Stimulated activated CD8-positive, alpha-beta memory T cell treated with anti-CD3 and anti-CD28 coated beads, Interleukin-15, amount 100 ng/mL, for 48 hours (primary cell): ENCODE measurements around the gene DES.
A peak's percentile ranks its signal among the peaks of the same experiment; 100 is the strongest.

Experiments
- DNase-seq, 2 donors: peaks; one replicate each; pipeline ENCODE4 v3.0.0-alpha.2; 2020; ENCODE audit warnings: low read depth in 2 of 2

The DES gene

GRCh38 chr2:219438453-219438852 is 20.3 kb downstream of the DES start:
- DNase-seq, result no peak

GRCh38 chr2:219439506-219439905 is 21.3 kb downstream of the DES start:
- DNase-seq, result no peak

GRCh38 chr2:219440388-219441256 is 22.4 kb downstream of the DES start:
- DNase-seq, result no peak

GRCh38 chr2:219441451-219442255 is 23.5 kb downstream of the DES start:
- peak in 1 of 2 donors; percentile 15 for DNase-seq

- DNase-seq, result no peak
These were observed 24.3 kb downstream of the DES start for GRCh38 chr2:219442256-219443015.

- no peak for DNase-seq
These were observed 25.0 kb downstream of the DES start for GRCh38 chr2:219443016-219443696.

GRCh38 chr2:219443697-219444023 is 25.5 kb downstream of the DES start:
- DNase-seq, result no peak

- DNase-seq, result no peak
These were observed 26.5 kb downstream of the DES start for GRCh38 chr2:219444566-219445091.

- DNase-seq, result no peak
These were observed 27.1 kb downstream of the DES start for GRCh38 chr2:219445220-219445640.

- no peak for DNase-seq
These were observed 27.9 kb downstream of the DES start for GRCh38 chr2:219446101-219446504.

GRCh38 chr2:219446689-219447088 is 28.5 kb downstream of the DES start:
- DNase-seq, result no peak

GRCh38 chr2:219447242-219448098 is 29.3 kb downstream of the DES start:
- DNase-seq, result no peak

- no peak for DNase-seq
These were observed 30.1 kb downstream of the DES start for GRCh38 chr2:219448099-219448775.

GRCh38 chr2:219448776-219449341 is 30.7 kb downstream of the DES start:
- DNase-seq, result peak in 1 of 2 donors; percentile 23

- DNase-seq, result no peak
These were observed 31.4 kb downstream of the DES start for GRCh38 chr2:219449609-219450008.

- no peak for DNase-seq
These were observed 33.6 kb downstream of the DES start for GRCh38 chr2:219451661-219452360.

GRCh38 chr2:219452361-219453317 is 34.5 kb downstream of the DES start:
- DNase-seq, result no peak
